Caco-2 (cell line): ENCODE results near the gene BCL7C. TPM values are rescaled to one million over a fixed set of nuclear protein-coding genes. Genes with fewer than 3 reads are reported as not detected.

Source experiments
- BruUV-seq: library from RNA; stranded (reverse); fragments of 400-500 nt; replicated peaks from 2 replicates; lab custom pipeline; 2021; lab: Mats Ljungman, UMichigan
- CTCF ChIA-PET: fragments of 300-600 bp; sonication (Branson Sonifier 250); formaldehyde crosslinking; loops from one replicate; lab custom pipeline; 2022; ENCODE audit warnings: antibody characterized with exemption; lab: Charles Lee
- POLR2A ChIA-PET: fragments of 300-600 bp; sonication (Branson Sonifier 250); formaldehyde crosslinking; loops from one replicate; lab custom pipeline; 2022; ENCODE audit warnings: antibody characterized with exemption; lab: Charles Lee
- DNase-seq, 2 experiments: peaks; one replicate each; pipeline versions ENCODE4 v3.0.0 to v3.0.0-alpha.2; 2020 to 2022
- H3K27me3 ChIP-seq: replicated peaks from 2 replicates; pipeline ENCODE4 v1.6.0; 2011; ENCODE audit warnings: low read length; ENCODE audit not compliant: control insufficient read depth, insufficient read depth
- H3K36me3 ChIP-seq: 2 replicates; pipeline ENCODE4 v1.5.1; 2011; ENCODE audit warnings: low read length; ENCODE audit not compliant: control insufficient read depth, insufficient read depth
- H3K4me1 ChIP-seq: fragments of 250-450 bp; sonication (Bioruptor Pico); 2 replicates; pipeline ENCODE4 v1.5.1; 2020; ENCODE audit warnings: mild to moderate bottlenecking
- H3K4me3 ChIP-seq: 2 replicates; pipeline ENCODE4 v1.5.1; 2011; ENCODE audit warnings: low read depth, mild to moderate bottlenecking, control low read depth, low read length
- H3K9me3 ChIP-seq: fragments of 250-450 bp; sonication (Bioruptor Pico); 2 replicates; pipeline ENCODE4 v1.5.1; 2020; ENCODE audit warnings: mild to moderate bottlenecking, moderate library complexity
- H3K27ac Mint-ChIP-seq: one replicate; pipeline ENCODE4 v1.8.0; 2022; ENCODE audit warnings: mixed read lengths; ENCODE audit not compliant: unreplicated experiment
- H3K27me3 Mint-ChIP-seq: one replicate; pipeline ENCODE4 v1.8.0; 2022; ENCODE audit warnings: mixed read lengths; ENCODE audit not compliant: insufficient read depth, unreplicated experiment
- H3K36me3 Mint-ChIP-seq: one replicate; pipeline ENCODE4 v1.8.0; 2022; ENCODE audit warnings: mild to moderate bottlenecking, mixed read lengths; ENCODE audit not compliant: insufficient read depth, unreplicated experiment
- H3K4me1 Mint-ChIP-seq: one replicate; pipeline ENCODE4 v1.8.0; 2022; ENCODE audit warnings: low read depth, mixed read lengths; ENCODE audit not compliant: unreplicated experiment
- H3K4me3 Mint-ChIP-seq: one replicate; pipeline ENCODE4 v1.8.0; 2022; ENCODE audit warnings: mild to moderate bottlenecking, moderate library complexity, mixed read lengths; ENCODE audit not compliant: unreplicated experiment
- H3K9me3 Mint-ChIP-seq: one replicate; pipeline ENCODE4 v1.8.0; 2022; ENCODE audit warnings: mixed read lengths; ENCODE audit not compliant: unreplicated experiment
- CTCF ChIP-seq, 2 experiments: fragments of 200-600 bp in 1 of 2; IDR thresholded peaks; 1 replicate in 1 of 2; 2 replicates in 1 of 2; pipeline versions ENCODE4 v1.5.1 to v1.8.0; 2011 to 2022; ENCODE audit warnings: antibody characterized with exemption in 1 of 2, control low read depth in 1 of 2, inconsistent platforms in 1 of 2, low read depth in 1 of 2, low read length in 1 of 2, mild to moderate bottlenecking in 1 of 2, moderate library complexity in 1 of 2; ENCODE audit not compliant: insufficient read depth in 1 of 2, severe bottlenecking in 1 of 2, unreplicated experiment in 1 of 2
- intact Hi-C: fragments of 100-400 bp; cut with micrococcal nuclease; formaldehyde crosslinking; loops from one replicate; pipeline ENCODE4 v1.10.0; 2022; ENCODE audit not compliant: unreplicated experiment
- total RNA-seq: library from RNA; stranded (reverse); gene quantifications from 2 replicates; pipeline ENCODE4 v1.2.3, GENCODE V29; 2022

The BCL7C gene
- total RNA-seq, 1 experiment from 2014 or later: 17.7 TPM

GRCh38 chr16:30882429-30883310, 11.2 kb downstream of the BCL7C start:
- no peak overlapping the region for H3K27ac Mint-ChIP-seq
- no peaks in the 10 kb centered on the region for H3K27me3 ChIP-seq
- no peaks in the 10 kb centered on the region for H3K4me1 ChIP-seq
- peaks cover 15% of the 10 kb centered on the region for H3K4me1 Mint-ChIP-seq
- CTCF ChIA-PET: no interaction called here
- H3K4me3 Mint-ChIP-seq: no peak overlapping the region
- H3K36me3 Mint-ChIP-seq: peaks cover 25% of the 10 kb centered on the region
- POLR2A ChIA-PET: no interaction called here
- DNase-seq: no peak
- no peak overlapping the region for H3K4me3 ChIP-seq
- no peaks in the 10 kb centered on the region for H3K9me3 Mint-ChIP-seq
- H3K27me3 Mint-ChIP-seq: no peaks in the 10 kb centered on the region
- TF ChIP-seq CTCF (IDR thresholded peaks at IDR 0.05; ENCODE audit: insufficient read depth in 1 of 2, low read depth in 1 of 2, low read length in 1 of 2, severe bottlenecking in 1 of 2, unreplicated experiment in 1 of 2): no peak
- no peaks in the 10 kb centered on the region for H3K9me3 ChIP-seq
- BruUV-seq: no TSS peak
- intact Hi-C loops: no loop called here
- H3K36me3 ChIP-seq: no peaks in the 10 kb centered on the region; the same call in 1 of the 2 replicates

GRCh38 chr16:30876867-30877266, 17.0 kb downstream of the BCL7C start:
- Mint-ChIP-seq H3K4me3 (peak overlapping the region; percentile 89), H3K27ac (peak overlapping the region; percentile 86), H3K4me1 (peaks cover 18% of the 10 kb centered on the region), H3K36me3 (peaks cover 40% of the 10 kb centered on the region), H3K27me3 (no peaks in the 10 kb centered on the region), H3K9me3 (no peaks in the 10 kb centered on the region)
- CTCF ChIA-PET: interaction anchor here (0.6 kb wide), 2 partner anchors 31 to 38 kb away, joined by 3 to 4 read pairs; no protein-coding TSS in a partner anchor
- Histone ChIP-seq H3K4me1 (peaks cover 9% of the 10 kb centered on the region), H3K4me3 (no peak overlapping the region), H3K9me3 (no peaks in the 10 kb centered on the region), H3K36me3 (no peaks in the 10 kb centered on the region; the same call in 1 of the 2 replicates), H3K27me3 (no peaks in the 10 kb centered on the region)
- POLR2A ChIA-PET: no interaction called here
- no TSS peak for BruUV-seq
- peak in 1 of 2 experiments; percentile 25 for DNase-seq
- intact Hi-C loops: no loop called here
- TF ChIP-seq CTCF (IDR thresholded peaks at IDR 0.05; ENCODE audit: insufficient read depth in 1 of 2, low read depth in 1 of 2, low read length in 1 of 2, severe bottlenecking in 1 of 2, unreplicated experiment in 1 of 2): no peak

GRCh38 chr16:30875871-30876801, 17.7 kb downstream of the BCL7C start:
- H3K9me3 ChIP-seq: no peaks in the 10 kb centered on the region
- DNase-seq: no peak
- H3K4me1 Mint-ChIP-seq: peaks cover 12% of the 10 kb centered on the region
- no peaks in the 10 kb centered on the region for H3K27me3 ChIP-seq
- peak overlapping the region; percentile 98 for H3K4me3 ChIP-seq
- no peaks in the 10 kb centered on the region for H3K9me3 Mint-ChIP-seq
- peaks cover 9% of the 10 kb centered on the region for H3K4me1 ChIP-seq
- TF ChIP-seq CTCF (IDR thresholded peaks at IDR 0.05; ENCODE audit: insufficient read depth in 1 of 2, low read depth in 1 of 2, low read length in 1 of 2, severe bottlenecking in 1 of 2, unreplicated experiment in 1 of 2): no peak
- POLR2A ChIA-PET: interaction anchor here (1.2 to 1.6 kb wide), 2 partner anchors 20 to 71 kb away, joined by 3 to 8 read pairs; partner anchors contain the start of gene CTF1
- H3K27me3 Mint-ChIP-seq: no peaks in the 10 kb centered on the region
- H3K36me3 ChIP-seq: no peaks in the 10 kb centered on the region; the same call in 1 of the 2 replicates
- H3K36me3 Mint-ChIP-seq: peaks cover 34% of the 10 kb centered on the region
- intact Hi-C loops: loop anchor here (1.0 kb wide), 2 partner anchors 32 to 89 kb away; partner anchors contain the start of gene ZNF629
- BruUV-seq: no TSS peak
- H3K27ac Mint-ChIP-seq: peak overlapping the region; percentile 86
- CTCF ChIA-PET: interaction anchor here (0.6 to 1.3 kb wide), 2 partner anchors 32 to 62 kb away, joined by 4 to 6 read pairs; no protein-coding TSS in a partner anchor
- peak overlapping the region; percentile 89 for H3K4me3 Mint-ChIP-seq
